ENCODE data around the gene CSGALNACT2.

Gene CSGALNACT2

GRCh38 chr10:43112608-43112961, 25.7 kb upstream of the CSGALNACT2 start:
- FAIRE-seq, result no peak

GRCh38 chr10:43113201-43114087, 24.8 kb upstream of the CSGALNACT2 start:
- no peak for FAIRE-seq

DNA sequence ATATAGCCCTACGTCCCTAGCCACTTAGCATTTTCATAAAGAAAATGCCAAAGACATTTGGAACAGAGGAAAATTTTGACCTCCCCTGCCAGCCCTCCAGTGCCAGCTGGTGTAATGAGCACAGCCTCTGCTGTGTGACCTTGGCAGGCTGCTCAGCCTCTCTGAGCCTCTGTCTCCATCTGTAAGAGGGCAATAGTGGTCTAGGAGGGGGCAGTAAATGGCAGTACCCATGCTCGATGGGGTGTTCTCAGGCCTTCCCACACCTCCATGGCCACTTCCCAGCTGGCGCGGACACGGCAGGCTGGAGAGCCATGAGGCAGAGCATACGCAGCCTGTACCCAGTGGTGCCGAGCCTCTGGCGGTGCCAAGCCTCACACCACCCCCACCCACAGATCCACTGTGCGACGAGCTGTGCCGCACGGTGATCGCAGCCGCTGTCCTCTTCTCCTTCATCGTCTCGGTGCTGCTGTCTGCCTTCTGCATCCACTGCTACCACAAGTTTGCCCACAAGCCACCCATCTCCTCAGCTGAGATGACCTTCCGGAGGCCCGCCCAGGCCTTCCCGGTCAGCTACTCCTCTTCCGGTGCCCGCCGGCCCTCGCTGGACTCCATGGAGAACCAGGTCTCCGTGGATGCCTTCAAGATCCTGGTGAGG, 24.0 kb upstream of the CSGALNACT2 start:
- no peak for FAIRE-seq

DNA sequence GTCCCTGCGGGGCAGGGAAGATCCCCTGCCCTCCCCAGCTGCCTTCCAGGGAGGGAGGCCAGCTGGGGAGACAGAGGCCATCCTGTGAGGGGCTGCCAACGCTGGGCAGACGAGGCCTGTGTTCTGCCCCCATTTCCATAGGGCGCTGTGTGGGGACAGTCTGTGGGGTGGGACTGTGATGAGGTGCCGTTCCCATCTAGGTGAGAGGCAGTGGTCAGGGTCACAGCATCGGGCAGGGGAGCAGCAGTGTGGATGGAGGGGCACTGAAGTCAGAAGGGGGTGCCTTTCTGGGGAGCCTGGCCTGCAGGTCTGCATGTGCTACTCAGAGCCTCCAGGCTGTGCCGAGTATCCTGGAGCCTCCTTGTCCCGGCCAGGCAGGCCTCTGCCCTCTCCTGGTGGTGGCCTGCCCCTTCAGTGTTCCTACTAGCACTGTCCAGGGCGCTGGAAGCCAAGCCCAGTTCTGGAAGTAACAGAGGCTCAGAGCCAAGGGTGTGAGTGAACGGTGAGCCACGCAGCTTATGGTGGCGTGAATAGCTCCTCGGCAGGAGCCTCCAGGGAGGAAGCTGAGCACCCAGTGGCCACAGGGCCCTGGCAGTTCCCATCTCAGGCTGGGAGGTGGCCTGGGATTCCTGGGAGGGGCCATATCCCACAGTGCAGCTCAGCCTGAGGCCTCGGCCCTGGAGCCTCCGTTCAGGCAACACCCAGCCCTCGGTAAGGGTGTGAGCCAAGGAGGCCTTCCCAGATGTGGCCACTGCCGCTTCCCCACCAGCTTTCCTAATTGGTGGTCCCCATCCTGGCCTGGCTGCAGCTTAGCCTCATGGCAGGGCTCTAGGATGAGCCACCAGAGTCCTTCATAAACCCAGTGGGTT, 23.3 kb upstream of the CSGALNACT2 start:
- no peak for FAIRE-seq

GRCh38 chr10:43115881-43116595, 22.2 kb upstream of the CSGALNACT2 start:
- FAIRE-seq, result no peak

- no peak for FAIRE-seq
Measured at GRCh38 chr10:43116596-43116995, 21.6 kb upstream of the CSGALNACT2 start.

DNA sequence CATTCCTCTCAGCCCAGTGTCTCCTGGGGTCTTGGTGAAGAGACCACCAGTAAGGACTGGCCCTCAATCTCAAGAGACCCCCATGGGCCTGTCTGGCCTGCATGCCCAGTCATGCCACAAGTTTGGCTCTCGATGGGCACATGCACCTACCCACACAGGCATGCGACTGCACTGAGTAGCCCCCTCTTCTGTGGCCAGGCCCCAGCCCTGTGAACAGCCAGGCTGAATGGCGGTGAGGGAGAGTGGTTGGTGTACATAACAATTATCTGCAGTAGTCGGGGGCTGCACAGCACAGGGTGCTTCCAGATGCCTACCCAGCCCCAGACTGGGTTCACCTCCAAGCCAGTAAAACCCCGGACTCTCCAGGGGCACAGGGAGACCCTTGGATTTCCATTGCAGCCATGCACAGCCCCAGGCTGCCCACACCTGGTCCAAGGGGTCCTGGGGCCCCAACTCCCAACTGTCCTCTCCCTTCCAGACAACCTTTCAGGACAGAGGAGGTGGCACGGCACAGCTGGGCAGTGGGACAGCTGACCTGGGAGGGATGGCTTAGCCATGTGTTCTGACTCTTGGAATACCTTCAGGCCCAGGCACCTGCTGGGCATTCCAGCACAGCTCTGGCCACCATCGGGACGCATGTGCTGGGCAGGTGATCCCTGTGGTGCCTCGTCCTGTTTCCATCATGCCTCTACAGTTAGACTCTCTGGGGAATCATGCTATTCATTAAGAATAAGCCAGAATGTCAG, 21.0 kb upstream of the CSGALNACT2 start:
- no peak for FAIRE-seq

DNA sequence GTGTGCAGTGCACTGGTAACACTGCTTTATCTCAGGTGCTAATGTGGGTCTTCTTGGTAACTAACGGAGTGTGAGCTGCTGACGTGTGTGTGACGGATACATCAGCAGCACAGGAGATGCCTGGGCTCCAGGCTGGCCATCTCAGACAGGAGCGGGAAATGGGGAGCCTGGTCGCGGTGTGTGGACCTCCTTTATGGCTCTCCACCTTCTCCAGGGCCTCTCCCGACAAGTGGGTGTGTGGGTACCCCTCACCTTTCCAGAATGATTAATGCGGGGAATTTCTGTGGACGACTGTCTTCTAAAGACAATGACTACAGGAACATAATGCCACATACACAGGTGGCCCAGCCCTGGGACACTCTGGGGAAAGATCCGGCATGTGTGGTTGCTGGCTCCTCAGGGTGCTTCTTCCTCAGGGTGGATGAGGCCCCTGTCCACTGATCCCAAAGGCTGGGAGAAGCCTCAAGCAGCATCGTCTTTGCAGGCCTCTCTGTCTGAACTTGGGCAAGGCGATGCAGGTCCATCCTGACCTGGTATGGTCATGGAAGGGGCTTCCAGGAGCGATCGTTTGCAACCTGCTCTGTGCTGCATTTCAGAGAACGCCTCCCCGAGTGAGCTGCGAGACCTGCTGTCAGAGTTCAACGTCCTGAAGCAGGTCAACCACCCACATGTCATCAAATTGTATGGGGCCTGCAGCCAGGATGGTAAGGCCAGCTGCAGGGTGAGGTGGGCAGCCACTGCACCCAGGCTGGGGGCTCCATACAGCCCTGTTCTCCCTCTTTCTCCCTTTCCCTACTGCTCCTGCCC, 20.3 kb upstream of the CSGALNACT2 start:
- FAIRE-seq, result no peak

- no peak for FAIRE-seq
Measured at GRCh38 chr10:43118631-43119415, 19.4 kb upstream of the CSGALNACT2 start.

DNA sequence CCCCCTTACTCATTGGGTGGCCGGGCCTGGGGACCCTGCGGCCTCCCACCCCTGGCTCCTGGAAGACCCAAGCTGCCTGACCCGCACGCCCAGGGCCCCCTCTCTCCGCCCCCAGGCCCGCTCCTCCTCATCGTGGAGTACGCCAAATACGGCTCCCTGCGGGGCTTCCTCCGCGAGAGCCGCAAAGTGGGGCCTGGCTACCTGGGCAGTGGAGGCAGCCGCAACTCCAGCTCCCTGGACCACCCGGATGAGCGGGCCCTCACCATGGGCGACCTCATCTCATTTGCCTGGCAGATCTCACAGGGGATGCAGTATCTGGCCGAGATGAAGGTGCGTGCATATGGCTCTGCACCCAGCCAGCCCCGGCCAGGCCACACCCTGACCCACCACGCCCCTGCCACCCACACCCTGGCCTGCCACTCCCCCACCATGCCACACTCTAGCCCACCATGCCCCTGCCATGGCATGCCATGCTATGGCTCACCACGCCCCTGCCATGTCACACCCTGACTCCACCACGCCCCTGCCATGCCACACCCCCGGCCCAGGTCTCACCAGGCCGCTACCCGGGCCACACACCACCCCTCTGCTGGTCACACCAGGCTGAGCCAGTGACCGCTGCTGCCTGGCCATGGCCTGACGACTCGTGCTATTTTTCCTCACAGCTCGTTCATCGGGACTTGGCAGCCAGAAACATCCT, 18.7 kb upstream of the CSGALNACT2 start:
- no peak for FAIRE-seq

DNA sequence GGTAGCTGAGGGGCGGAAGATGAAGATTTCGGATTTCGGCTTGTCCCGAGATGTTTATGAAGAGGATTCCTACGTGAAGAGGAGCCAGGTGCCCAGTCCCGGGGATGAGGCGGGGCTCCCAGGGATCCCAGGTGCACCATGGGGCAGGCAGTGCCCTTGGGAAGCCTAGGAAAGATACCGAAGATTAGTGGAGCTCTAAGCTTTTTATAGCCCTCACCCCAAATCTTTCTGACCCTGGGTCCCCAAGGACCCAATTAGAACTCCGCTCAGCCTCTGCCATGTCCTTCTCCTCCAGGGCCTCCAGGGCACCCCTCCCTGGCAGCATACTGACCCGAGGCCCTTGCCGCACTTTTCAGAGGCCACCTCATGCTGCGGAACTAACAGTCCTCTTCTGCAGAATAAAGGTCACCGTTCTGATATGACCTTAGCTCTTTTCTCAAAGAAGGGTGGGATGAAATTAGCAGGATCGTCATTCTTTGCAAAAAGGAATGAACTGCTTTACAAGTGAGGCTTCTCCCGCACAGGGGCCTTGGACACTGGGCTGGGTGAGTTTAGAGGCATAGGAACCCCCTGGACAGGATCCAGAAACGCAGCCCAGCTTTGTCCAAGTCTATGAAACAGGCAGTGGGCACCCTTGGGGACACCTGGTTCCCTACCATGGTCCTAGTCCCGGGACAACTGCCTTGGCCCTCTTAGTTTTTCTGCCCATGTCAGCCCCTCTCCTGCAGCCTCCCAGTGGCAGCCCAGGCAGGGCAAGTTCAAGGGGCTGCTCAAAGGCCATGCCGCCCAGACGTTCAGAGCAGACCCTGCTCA, 17.9 kb upstream of the CSGALNACT2 start:
- FAIRE-seq, result no peak

GRCh38 chr10:43120929-43121314, 17.3 kb upstream of the CSGALNACT2 start:
- FAIRE-seq, result no peak

GRCh38 chr10:43121444-43121843, 16.8 kb upstream of the CSGALNACT2 start:
- no peak for FAIRE-seq

DNA sequence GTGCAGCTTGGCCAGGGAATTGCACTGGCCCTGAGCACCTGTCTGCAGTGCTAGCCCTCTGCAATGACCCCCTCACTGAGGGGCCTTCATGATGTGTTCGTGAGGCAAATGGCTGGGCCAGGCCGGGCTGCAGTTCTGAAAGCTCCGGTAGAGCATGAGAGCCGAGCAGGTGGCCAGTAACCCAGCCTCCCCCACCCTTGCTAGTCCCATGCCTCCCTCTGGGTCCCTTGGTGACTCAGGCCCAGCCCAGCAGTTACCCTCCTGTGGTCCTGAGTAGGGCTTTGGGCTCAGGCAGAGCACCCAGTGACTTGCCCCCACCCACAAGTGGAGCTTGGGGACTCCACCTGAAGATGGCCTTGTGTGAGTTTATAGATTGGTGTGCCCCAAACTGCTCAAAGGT, 16.1 kb upstream of the CSGALNACT2 start:
- FAIRE-seq, result no peak

DNA sequence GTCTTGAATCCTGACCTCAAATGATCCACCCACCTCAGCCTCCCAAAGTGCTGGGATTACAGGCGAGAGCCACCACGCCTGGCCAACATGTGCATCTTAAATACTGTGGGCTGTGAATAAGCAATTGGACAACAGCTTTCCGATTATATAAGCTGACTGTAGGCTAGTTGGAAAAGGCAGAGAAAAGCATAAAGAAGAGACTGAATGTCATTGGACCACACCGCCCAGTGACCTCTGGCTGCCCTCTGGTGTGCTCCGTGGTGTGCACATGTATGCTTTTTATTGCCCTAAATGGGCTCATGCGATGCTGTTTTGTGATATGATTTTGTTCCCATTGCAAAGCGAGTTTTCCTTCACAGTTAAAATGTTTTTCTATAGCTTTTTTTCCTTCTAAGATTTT, 15.4 kb upstream of the CSGALNACT2 start:
- FAIRE-seq, result no peak

DNA sequence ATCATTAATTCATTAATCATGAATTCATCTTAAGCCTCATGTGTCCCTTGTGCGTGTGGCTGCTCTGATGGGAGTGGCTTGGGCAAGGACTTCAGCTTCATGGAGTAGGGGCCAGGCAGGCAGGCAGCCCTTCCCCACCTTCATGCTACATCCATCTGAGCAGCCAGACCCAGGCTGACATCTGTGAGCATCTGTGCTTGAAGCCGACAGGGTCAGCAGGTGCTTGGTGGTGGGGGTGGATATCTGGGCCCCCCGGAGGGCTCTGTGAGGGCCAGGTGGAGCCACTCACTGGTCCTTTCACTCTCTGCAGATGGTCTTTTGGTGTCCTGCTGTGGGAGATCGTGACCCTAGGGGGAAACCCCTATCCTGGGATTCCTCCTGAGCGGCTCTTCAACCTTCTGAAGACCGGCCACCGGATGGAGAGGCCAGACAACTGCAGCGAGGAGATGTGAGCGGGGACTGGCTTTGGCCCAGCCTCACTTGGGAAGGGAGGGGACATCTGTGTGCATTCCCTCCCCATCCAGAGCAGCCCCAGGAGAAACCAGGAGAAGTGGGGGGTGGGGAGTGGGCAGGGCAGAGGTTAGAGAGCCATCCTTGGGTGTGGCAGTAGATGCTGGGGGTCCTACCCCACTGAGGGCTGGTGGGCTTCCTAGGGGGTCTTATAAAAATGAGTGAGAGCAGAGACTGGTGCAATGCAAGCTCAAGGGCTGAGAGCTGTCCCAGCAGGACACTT, 14.7 kb upstream of the CSGALNACT2 start:
- no peak for FAIRE-seq

DNA sequence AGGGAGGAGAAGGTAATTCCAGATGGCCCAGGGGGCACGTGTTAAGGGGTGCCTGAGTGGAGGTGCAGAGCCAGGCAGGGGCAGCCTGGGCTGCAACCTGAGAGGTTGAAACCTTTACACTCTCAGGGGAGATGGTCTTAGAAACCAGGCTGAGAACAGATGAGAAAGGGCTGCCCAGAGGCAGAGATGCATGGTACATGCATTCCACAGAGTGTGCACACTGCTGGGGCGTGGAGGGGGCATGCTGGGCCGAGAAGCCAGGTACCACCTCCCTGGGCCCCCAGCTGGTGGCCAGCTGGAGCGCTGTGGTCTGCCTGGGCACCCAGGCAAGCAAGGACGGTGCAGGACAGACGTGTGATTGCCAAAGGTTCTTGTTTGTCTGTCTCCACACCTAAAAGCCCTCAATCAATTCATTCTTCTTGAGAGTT, 14.1 kb upstream of the CSGALNACT2 start:
- no peak for FAIRE-seq
